ENCODE data around the gene TBC1D16.

Gene TBC1D16

GRCh38 chr17:79923974-79924638 lies 111.6 kb downstream of the TBC1D16 start:
- peak; percentile 88 for DNase-seq

- DNase-seq, result no peak
These were observed 112.9 kb downstream of the TBC1D16 start for GRCh38 chr17:79922798-79923197.

GRCh38 chr17:79922116-79922601 lies 113.5 kb downstream of the TBC1D16 start:
- peak; percentile 71 for DNase-seq

- no peak for DNase-seq
These were observed 114.1 kb downstream of the TBC1D16 start for GRCh38 chr17:79921411-79922115.

GRCh38 chr17:79920751-79921410 lies 114.8 kb downstream of the TBC1D16 start:
- no peak for DNase-seq

- no peak for DNase-seq
These were observed 115.6 kb downstream of the TBC1D16 start for GRCh38 chr17:79919862-79920720.

GRCh38 chr17:79919164-79919585 lies 116.5 kb downstream of the TBC1D16 start:
- DNase-seq, result no peak

GRCh38 chr17:79918581-79919163 lies 117.0 kb downstream of the TBC1D16 start:
- no peak for DNase-seq

GRCh38 chr17:79917902-79918484 lies 117.7 kb downstream of the TBC1D16 start:
- no peak for DNase-seq

- DNase-seq, result no peak
These were observed 118.4 kb downstream of the TBC1D16 start for GRCh38 chr17:79916991-79917901.

GRCh38 chr17:79916506-79916905 lies 119.2 kb downstream of the TBC1D16 start:
- DNase-seq, result no peak

GRCh38 chr17:79915850-79916430 lies 119.7 kb downstream of the TBC1D16 start:
- DNase-seq, result peak; percentile 69

GRCh38 chr17:79914813-79915740 lies 120.6 kb downstream of the TBC1D16 start:
- no peak for DNase-seq

GRCh38 chr17:79913896-79914812 lies 121.5 kb downstream of the TBC1D16 start:
- DNase-seq, result no peak

- no peak for DNase-seq
These were observed 122.2 kb downstream of the TBC1D16 start for GRCh38 chr17:79913451-79913850.

GRCh38 chr17:79912552-79913330 lies 122.9 kb downstream of the TBC1D16 start:
- DNase-seq, result no peak

Data from hematopoietic multipotent progenitor cell treated with erythropoietin and hydrocortisone succinate and interleukin-3 and kit ligand, for 4 days (in vitro differentiated cells).